K562 (cell line): ENCODE measurements around the gene ADRA2B.
"Not testable (repeated sequence)": the region's sequence is repeated elsewhere in the genome, so short reads cannot be mapped to it uniquely, and the experiment has no call there.

Source experiments
- GATAD2B ChIP-seq: fragments of 450-650 bp; IDR thresholded peaks from 2 replicates; pipeline ENCODE4 v1.6.1; 2017; ENCODE audit warnings: mild to moderate bottlenecking, borderline replicate concordance
- RAD21 ChIP-seq, 2 experiments: fragments of 250-450 bp in 1 of 2; fragments of 450-650 bp in 1 of 2; sonication (Bioruptor Pico) in 1 of 2; formaldehyde crosslinking in 1 of 2; IDR thresholded peaks in 1 of 2; conservative IDR thresholded peaks in 1 of 2; 2 replicates each; pipeline versions ENCODE4 v1.4.0 to v1.8.0; 2020 to 2022; ENCODE audit warnings: mild to moderate bottlenecking in 2 of 2, moderate library complexity in 1 of 2
- ZSCAN29 ChIP-seq: fragments of 450-650 bp; IDR thresholded peaks from 2 replicates; pipeline ENCODE4 v1.6.1; 2017

- peak in 1 of 2 experiments; percentile 34; a peak in 2 of 4 replicates for TF ChIP-seq RAD21 (CRISPR knock-in tag; conservative IDR thresholded peaks at IDR 0.05 in 1 of 2, IDR thresholded peaks at IDR 0.05 in 1 of 2)
- TF ChIP-seq GATAD2B, ZSCAN29: not testable (repeated sequence)
Observed at GRCh38 chr2:96063116-96063899, 53.1 kb downstream of the ADRA2B start.
